Activated CD8-positive, alpha-beta memory T cell treated with anti-CD3 and anti-CD28 coated beads for 48 hours (primary cell): ENCODE results near the gene BRF1.

Source experiments
- DNase-seq, 3 experiments: peaks; one replicate each; pipeline ENCODE4 v3.0.0-alpha.2; 2020; ENCODE audit warnings: low read depth in 2 of 3, low spot score in 2 of 3

The BRF1 gene

DNA sequence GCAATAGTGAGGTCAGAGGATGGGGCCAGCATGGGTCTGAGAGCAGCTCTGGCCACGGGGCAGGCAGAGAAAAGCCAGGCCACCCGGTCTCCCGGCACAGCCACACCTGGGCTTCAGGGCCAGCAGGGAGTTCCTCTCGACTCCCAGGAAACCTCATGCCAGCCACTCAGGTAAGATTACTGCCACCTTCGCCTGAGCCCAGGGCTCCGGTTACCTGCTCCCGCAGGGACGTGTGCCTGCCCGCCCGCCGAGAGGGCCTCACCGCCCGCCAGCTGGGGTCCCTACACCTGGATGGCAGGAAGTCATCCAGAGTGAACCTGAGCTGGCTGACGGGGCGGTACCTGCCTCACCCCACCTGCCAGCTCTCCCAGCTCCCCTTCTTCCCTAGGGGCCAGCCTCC lies 139.5 kb downstream of the BRF1 start:
- no peak for DNase-seq

DNA sequence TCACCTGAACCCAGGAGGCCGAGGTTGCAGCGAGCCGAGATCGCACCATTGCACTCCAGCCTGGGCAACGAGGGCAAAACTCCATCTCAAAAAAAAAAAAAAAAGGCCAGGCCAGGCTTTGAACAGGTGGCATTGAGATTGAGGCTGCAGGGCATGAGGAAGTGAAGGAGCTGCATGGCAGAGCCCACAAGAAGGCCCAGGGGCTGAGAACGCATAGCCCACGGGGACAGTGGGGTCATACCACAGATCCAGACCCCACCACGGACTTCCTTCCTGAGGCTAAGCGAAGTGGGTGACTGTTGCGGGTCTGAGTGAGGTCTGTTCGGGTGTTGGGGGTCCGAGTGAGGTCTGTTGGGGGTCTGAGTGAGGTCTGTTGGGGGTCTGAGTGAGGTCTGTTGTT lies 140.0 kb downstream of the BRF1 start:
- DNase-seq = no peak

DNA sequence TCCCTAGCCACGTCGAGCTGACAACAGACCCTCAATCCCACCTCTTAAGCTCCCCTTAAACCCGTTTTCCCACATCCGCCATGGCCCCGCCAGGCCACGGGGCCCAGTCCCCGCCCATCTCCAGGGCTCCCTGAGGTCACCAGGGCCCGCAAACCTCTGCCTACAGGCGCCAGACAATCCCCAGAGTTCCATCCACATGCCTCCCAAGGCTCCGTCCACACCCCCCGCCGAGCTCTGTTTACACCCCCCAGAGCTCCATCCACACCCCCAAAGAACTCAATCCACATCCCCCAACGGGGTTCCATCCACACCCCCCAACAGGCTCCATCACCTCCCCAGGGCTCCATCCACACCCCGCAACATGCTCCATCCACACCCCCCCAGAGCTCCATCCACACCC lies 141.5 kb downstream of the BRF1 start:
- no peak for DNase-seq
